Posterior cingulate gyrus (tissue), 11 donors: Measurements from ENCODE around the gene NDUFV3.
"Not testable (repeated sequence)": the region's sequence is repeated elsewhere in the genome, so short reads cannot be mapped to it uniquely, and the experiment has no call there.

ENCODE experiments used
- DNase-seq, 10 donors: peaks; one replicate each; pipeline versions ENCODE4 v3.0.0 to v3.0.0-alpha.2; 2020 to 2021; ENCODE audit warnings: mixed read lengths in 3 of 10
- intact Hi-C: fragments of 100-400 bp; cut with DNase I; formaldehyde crosslinking; loops from one replicate; pipeline ENCODE4 v1.15.1; 2023

NDUFV3 gene

GRCh38 chr21:42927474-42928200 is 34.5 kb downstream of the NDUFV3 start:
- DNase-seq, result not testable (repeated sequence)
- intact Hi-C loops, result loop anchor here (10.0 kb wide), 1 partner anchor 47 kb away; the partner anchor contains the start of gene PKNOX1

- intact Hi-C loops, result loop anchor here (10.0 kb wide), 1 partner anchor 45 kb away; the partner anchor contains the start of gene PKNOX1
- DNase-seq, result no peak
Measured at GRCh38 chr21:42929969-42930368, 36.9 kb downstream of the NDUFV3 start.

GRCh38 chr21:42931560-42932235 is 38.6 kb downstream of the NDUFV3 start:
- no peak for DNase-seq
- intact Hi-C loops, result no loop called here

GRCh38 chr21:42932378-42933136 is 39.4 kb downstream of the NDUFV3 start:
- intact Hi-C loops, DNase-seq: not testable (repeated sequence)

GRCh38 chr21:42933137-42933970 is 40.2 kb downstream of the NDUFV3 start:
- not testable (repeated sequence) for DNase-seq

GRCh38 chr21:42933973-42934372 is 40.9 kb downstream of the NDUFV3 start:
- intact Hi-C loops, DNase-seq: not testable (repeated sequence)

More at GRCh38 chr21:42933137-42933970, 40.2 kb downstream of the NDUFV3 start:
- intact Hi-C loops, result not testable (repeated sequence)

GRCh38 chr21:42936360-42936759 is 43.3 kb downstream of the NDUFV3 start:
- intact Hi-C loops, DNase-seq: not testable (repeated sequence)

GRCh38 chr21:42937034-42937940 is 44.2 kb downstream of the NDUFV3 start:
- DNase-seq, result peak in 1 of 10 donors; percentile 49
- intact Hi-C loops, result not testable (repeated sequence)

- intact Hi-C loops, result no loop called here
- DNase-seq, result no peak
Measured at GRCh38 chr21:42937960-42938605, 45.0 kb downstream of the NDUFV3 start.

GRCh38 chr21:42938606-42938995 is 45.5 kb downstream of the NDUFV3 start:
- intact Hi-C loops, DNase-seq: not testable (repeated sequence)

- peak in 8 of 10 donors; percentile 25 to 92 (median 66) for DNase-seq
- intact Hi-C loops, result no loop called here
Measured at GRCh38 chr21:42939582-42940413, 46.7 kb downstream of the NDUFV3 start.

GRCh38 chr21:42941696-42942085 is 48.6 kb downstream of the NDUFV3 start:
- peak in 1 of 10 donors; percentile 41 for DNase-seq
- intact Hi-C loops, result no loop called here

- no peak for DNase-seq
- intact Hi-C loops, result no loop called here
Measured at GRCh38 chr21:42942244-42942643, 49.1 kb downstream of the NDUFV3 start.

- DNase-seq, result peak in 1 of 10 donors; percentile 10
Measured at GRCh38 chr21:42949094-42949755, 56.1 kb downstream of the NDUFV3 start.

GRCh38 chr21:42951193-42951592 is 58.1 kb downstream of the NDUFV3 start:
- intact Hi-C loops, DNase-seq: not testable (repeated sequence)

More at GRCh38 chr21:42949094-42949755, 56.1 kb downstream of the NDUFV3 start:
- intact Hi-C loops, result not testable (repeated sequence)

- no peak for DNase-seq
- intact Hi-C loops, result no loop called here
Measured at GRCh38 chr21:42956824-42957630, 63.9 kb downstream of the NDUFV3 start.
